ENCODE data around the gene ZBTB43. TPM values are rescaled to one million over a fixed set of nuclear protein-coding genes. Genes with fewer than 3 reads are reported as not detected.
"Not testable (repeated sequence)": the region's sequence is repeated elsewhere in the genome, so short reads cannot be mapped to it uniquely, and the experiment has no call there.

Gene ZBTB43
- total and polyA plus RNA-seq, 4 donors, result 2.6 to 7.1 (median 5.0) TPM

GRCh38 chr9:126777733-126778132, 27.1 kb upstream of the ZBTB43 start:
- Histone ChIP-seq H3K36me3 (ENCODE audit: control insufficient read depth in 4 of 4, insufficient read depth in 3 of 4, low read depth in 1 of 4, low read length in 3 of 4) (no peaks in the 10 kb centered on the region), H3K9me3 (ENCODE audit: control insufficient read depth in 4 of 4, low read length in 3 of 4) (no peaks in the 10 kb centered on the region), H3K4me3 (ENCODE audit: low read depth in 1 of 3, low read length in 3 of 3) (no peak overlapping the region), H3K27ac (ENCODE audit: low read depth in 1 of 2, low read length in 2 of 2) (no peak overlapping the region), H3K27me3 (ENCODE audit: control insufficient read depth in 4 of 4, insufficient read depth in 4 of 4, low read length in 3 of 4) (peaks cover 0 to 6% (median under 1%) of the 10 kb centered on the region in 4 donors), H3K9ac (ENCODE audit: low read depth in 1 of 2, low read length in 2 of 2) (no peak overlapping the region), H3K4me1 (ENCODE audit: control insufficient read depth in 4 of 4, insufficient read depth in 4 of 4, low read length in 3 of 4) (peaks cover 0 to 2% (median 0%) of the 10 kb centered on the region in 4 donors)
- 29% methylated on average over 6 of the region's 6 CpGs for WGBS
- DNase-seq (ENCODE audit: low spot score), result no peak
- no peak for TF ChIP-seq MAX (IDR thresholded peaks at IDR 0.05)
- no peak for TF ChIP-seq RAD21 (IDR thresholded peaks at IDR 0.05)
- TF ChIP-seq GABPA (IDR thresholded peaks at IDR 0.05 in 1 of 2, conservative IDR thresholded peaks at IDR 0.05 in 1 of 2), result no peak
- TF ChIP-seq EGR1 (IDR thresholded peaks at IDR 0.05; ENCODE audit: low read depth in 2 of 2), result no peak
- TF ChIP-seq ATF3 (IDR thresholded peaks at IDR 0.05), result no peak
- TF ChIP-seq HNF4A (conservative IDR thresholded peaks at IDR 0.05), result no peak
- no peak for TF ChIP-seq REST (IDR thresholded peaks at IDR 0.05)
- TF ChIP-seq SP1 (IDR thresholded peaks at IDR 0.05), result no peak

GRCh38 chr9:126778141-126778540, 26.7 kb upstream of the ZBTB43 start:
- peaks cover 0 to 2% (median 0%) of the 10 kb centered on the region in 4 donors for H3K4me1 ChIP-seq (ENCODE audit: control insufficient read depth in 4 of 4, insufficient read depth in 4 of 4, low read length in 3 of 4)
- TF ChIP-seq FOXA1 (IDR thresholded peaks at IDR 0.05) (no peak), CTCF (IDR thresholded peaks at IDR 0.05; ENCODE audit: low read depth, low read length, missing input control) (no peak), FOXA2 (IDR thresholded peaks at IDR 0.05) (no peak), NR2F2 (IDR thresholded peaks at IDR 0.05) (no peak), HNF4G (IDR thresholded peaks at IDR 0.05) (no peak), REST (IDR thresholded peaks at IDR 0.05) (no peak), RAD21 (IDR thresholded peaks at IDR 0.05) (no peak), JUND (IDR thresholded peaks at IDR 0.05) (no peak), MAX (IDR thresholded peaks at IDR 0.05) (no peak), TAF1 (conservative IDR thresholded peaks at IDR 0.05) (no peak)
- H3K27ac ChIP-seq (ENCODE audit: low read depth in 1 of 2, low read length in 2 of 2), result no peak overlapping the region
- peaks cover 0 to 6% (median under 1%) of the 10 kb centered on the region in 4 donors for H3K27me3 ChIP-seq (ENCODE audit: control insufficient read depth in 4 of 4, insufficient read depth in 4 of 4, low read length in 3 of 4)
- H3K9me3 ChIP-seq (ENCODE audit: control insufficient read depth in 4 of 4, low read length in 3 of 4), result no peaks in the 10 kb centered on the region
- no peak for DNase-seq (ENCODE audit: low spot score)
- no peak overlapping the region for H3K4me3 ChIP-seq (ENCODE audit: low read depth in 1 of 3, low read length in 3 of 3)
- 60% methylated on average over 8 of the region's 8 CpGs for WGBS
- no peaks in the 10 kb centered on the region for H3K36me3 ChIP-seq (ENCODE audit: control insufficient read depth in 4 of 4, insufficient read depth in 3 of 4, low read depth in 1 of 4, low read length in 3 of 4)
- H3K9ac ChIP-seq (ENCODE audit: low read depth in 1 of 2, low read length in 2 of 2), result no peak overlapping the region

- H3K27ac ChIP-seq (ENCODE audit: low read depth in 1 of 2, low read length in 2 of 2); H3K9me3 ChIP-seq (ENCODE audit: control insufficient read depth in 4 of 4, low read length in 3 of 4); H3K4me1 ChIP-seq (ENCODE audit: control insufficient read depth in 4 of 4, insufficient read depth in 4 of 4, low read length in 3 of 4); H3K36me3 ChIP-seq (ENCODE audit: control insufficient read depth in 4 of 4, insufficient read depth in 3 of 4, low read depth in 1 of 4, low read length in 3 of 4); H3K9ac ChIP-seq (ENCODE audit: low read depth in 1 of 2, low read length in 2 of 2); DNase-seq (ENCODE audit: low spot score); H3K4me3 ChIP-seq (ENCODE audit: low read depth in 1 of 3, low read length in 3 of 3); H3K27me3 ChIP-seq (ENCODE audit: control insufficient read depth in 4 of 4, insufficient read depth in 4 of 4, low read length in 3 of 4): not testable (repeated sequence)
- 84% methylated on average over 5 of the region's 5 CpGs for WGBS
These were observed 26.1 kb upstream of the ZBTB43 start for GRCh38 chr9:126778696-126779095.
